HG03060 (cell line): Measurements from ENCODE around the gene FAXC.

ENCODE experiments used
- ATAC-seq: cut with Tn5 transposase; IDR thresholded peaks from one replicate; pipeline ENCODE4 v1.9.1; 2021; ENCODE audit warnings: low read depth, moderate number of reproducible peaks; ENCODE audit not compliant: unreplicated experiment

Gene FAXC

DNA sequence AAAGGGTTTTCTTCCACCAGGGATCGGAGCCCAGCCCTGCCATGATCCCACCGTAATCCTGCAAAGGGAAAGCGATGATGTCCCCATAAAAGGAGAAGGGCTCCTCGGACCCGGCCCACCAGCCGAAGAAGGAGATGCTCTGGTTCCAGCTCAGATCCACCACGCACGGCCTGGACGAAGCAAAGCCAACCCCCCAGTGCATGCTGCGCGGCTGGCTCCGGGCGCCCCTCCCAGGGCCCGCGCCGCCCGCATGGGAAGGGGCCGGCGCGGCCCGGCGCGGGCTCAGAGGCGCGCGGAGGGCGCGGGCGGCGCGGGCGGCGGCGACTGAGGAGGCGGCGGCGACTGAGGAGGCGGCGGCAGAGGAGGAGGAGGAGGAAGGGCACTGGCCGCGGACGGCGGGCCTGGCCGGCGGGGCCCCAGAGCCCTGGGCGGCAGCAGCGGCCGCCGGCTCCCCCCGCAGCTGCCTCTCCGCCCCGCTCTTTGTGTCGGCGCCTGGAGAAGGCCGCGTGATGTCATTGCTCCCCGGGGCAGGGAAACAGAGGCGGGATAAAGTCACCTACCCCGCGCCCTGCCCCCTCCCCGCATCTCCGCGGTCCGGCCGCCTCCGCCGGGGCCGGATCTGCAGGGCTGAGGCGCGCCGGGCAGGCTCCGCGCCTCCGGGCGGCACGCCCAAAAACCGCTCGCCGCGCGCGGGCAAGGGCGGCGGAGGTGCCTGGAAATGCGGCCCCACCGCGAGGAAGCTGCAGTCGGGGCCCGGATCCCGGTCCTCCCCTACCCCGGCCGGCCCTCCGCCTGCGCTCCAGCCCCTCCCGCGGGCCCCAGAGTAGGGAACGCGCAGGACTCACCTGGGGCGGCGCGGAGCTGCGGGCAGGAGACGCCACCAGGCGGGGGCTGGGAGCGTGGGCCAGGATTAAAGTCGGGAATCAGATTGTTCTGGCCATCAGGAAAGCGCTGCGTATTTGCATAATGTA is at the start of gene FAXC:
Gene FAXC, minus strand, starts transcription at position 504 of the 971 bp plus-strand sequence. Its CDS starts 302 bp downstream, at position 202.
- no peak for ATAC-seq

DNA sequence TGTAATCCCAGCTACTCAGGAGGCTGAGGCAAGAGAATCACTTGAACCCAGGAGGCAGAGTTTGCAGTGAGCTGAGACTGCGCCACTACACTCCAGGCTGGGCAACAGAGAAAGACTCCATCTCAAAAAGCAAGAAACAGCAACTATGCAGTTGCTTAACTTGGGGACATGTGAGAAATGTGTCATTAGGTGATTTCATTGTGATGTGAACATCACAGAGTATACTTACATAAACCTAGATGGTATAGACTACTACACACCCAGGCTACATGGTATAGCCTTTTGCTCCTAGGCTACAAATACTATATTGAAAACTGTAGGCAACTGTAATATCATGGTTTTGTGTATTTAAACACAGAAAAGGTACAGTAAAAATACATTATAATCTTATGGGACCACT is 47.8 kb upstream of the FAXC start:
- ATAC-seq = no peak

DNA sequence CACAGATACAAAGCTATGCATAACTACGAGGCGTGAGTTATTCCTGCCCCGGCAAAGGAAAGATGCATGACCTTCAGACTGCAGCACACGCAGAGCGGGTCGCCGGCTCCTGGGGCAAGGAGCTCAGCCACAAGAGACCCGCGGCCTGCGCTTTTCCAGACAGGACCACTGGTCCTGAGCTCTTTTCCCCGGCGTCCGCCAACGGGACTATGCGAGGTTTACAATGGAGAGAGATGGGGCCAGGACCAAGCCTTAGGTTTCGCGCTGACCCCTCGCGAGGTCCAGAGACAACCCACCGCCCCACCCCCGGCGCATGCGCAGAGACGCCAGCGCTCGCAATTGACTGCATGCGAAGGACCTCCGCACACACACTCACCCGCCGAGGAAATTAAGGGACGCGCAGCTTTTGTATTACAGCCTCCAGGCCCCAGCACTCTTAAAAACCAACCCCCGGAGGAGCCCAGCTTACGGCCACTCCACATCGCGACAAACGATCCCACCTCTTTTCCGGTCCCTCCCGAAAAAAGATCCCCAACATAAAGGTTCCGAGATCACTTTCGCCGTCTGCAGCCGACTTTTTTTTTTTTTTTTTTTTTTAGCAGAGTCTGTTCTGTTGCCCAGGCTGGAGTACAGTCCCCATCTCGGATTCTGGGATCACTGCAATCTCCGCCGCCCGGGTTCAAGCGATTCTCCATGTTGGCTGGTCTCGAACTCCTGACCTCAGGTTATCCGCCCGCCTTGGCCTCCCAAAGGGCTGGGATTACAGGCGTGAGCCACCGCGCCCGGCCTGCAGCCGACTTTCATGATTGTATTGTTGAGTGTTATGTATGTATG is 44.4 kb upstream of the FAXC start, which contains the start of gene COQ3:
Gene COQ3, minus strand, starts transcription at position 498 of the 834 bp plus-strand sequence. Its CDS starts 16 bp downstream, at position 482.
- ATAC-seq = peak; percentile 61

DNA sequence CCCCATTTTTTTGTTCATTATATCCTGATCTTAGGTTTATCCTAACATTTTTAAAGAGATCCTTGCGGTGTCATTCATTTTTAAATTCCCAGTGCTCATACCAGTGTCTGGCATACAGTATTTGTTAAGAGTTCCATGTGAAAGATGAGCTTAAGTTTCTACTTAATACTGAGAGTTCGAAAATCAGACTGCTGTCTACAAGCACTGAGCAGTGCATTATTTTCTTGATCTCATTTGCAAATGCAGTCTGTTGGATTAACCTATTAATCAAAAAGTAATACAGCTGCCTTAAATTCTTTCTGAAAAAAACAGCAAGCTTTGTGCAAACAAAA is 43.9 kb upstream of the FAXC start:
- ATAC-seq = peak; percentile 18

DNA sequence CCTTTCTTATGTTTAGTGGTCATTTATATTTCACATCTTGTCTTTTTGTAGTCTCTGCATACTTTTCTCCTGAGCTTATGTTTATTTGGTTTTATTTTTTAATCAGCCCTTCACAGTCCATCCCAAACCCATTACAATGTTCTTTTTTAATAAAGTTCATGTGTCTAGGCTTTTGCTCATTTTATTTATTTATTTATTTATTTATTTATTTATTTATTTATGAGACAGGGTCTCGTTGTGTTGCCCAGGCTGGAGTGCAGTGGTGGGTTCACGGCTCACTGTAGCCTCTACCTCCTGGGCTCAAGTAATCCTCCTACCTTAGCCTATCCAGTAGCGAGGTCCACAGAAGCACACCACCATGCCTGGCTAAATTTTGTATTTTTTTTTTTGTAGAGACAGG is 41.4 kb upstream of the FAXC start:
- ATAC-seq = no peak

DNA sequence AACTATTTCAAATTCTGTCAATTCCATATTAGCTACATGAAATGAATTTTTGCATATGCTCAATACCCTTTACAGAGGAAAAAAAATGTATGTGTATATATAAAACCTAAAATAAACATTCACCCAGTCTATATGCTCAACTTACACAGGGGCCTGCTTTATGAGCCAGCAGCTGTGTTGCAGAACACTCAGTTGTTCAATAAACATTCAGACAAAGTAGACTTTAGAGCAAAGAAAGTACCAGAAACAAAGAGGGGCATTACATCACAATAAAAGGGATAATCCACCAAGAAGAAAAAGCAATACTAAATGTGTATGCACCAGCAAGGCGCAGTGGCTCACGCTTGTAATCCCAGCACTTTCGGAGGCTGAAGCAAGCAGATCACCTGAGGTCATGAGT is 35.0 kb upstream of the FAXC start:
- ATAC-seq = no peak

DNA sequence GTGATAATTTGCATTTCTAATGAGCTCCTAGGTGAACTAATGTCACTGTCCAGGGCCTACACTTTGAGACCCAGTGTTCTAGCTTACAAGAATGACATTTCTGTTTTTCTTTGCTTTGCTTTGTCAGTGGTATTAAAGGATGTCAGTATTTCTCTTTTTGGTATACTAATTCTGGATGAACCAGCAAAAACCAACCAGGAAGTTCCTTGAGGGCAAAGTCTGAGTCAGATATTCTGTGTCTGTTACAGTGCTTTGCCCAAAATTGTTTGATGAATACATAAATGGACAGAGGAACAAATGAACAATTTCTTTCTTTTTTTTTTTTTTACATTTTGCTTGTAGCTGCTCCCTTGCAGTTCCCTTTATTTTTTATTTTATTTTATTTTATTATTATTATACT is 29.2 kb upstream of the FAXC start:
- no peak for ATAC-seq

DNA sequence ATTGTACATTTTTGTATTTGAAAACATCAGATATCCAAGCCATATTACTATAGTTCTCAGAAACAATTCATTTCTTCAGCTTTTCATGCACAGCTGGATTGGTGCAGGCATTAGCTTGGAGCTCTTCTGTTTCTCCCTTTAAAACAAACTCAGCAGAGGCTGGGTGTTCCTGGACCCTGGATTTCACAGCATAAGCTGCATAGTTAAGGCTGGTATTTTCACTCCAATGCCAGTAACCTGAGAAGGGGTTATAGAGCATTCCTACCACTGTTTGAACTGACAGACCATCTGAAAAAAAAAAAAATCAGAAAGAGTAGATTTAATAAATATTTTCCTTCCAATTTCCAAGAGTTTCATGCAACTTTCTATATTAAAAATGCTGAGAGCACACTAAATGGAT is 20.1 kb upstream of the FAXC start:
- no peak for ATAC-seq

DNA sequence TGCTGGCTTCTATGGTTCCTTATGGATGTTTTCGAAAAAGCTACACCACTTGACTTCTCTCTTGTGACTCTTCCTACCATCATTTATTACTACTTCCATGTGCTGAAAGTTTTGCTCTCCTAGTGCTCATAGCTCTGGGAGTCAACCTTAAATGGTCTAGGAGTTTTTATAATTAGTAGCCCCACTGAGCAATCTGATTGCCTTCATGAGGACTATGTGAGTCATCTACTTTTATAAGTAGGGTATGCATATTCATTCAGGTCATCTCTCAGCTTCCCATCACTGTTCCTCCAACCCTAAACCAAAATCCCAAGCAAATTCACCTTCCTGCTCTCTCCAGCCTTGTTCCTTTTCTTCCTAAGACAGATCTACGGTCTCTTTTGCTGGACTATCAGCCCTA is 17.4 kb upstream of the FAXC start:
- no peak for ATAC-seq

DNA sequence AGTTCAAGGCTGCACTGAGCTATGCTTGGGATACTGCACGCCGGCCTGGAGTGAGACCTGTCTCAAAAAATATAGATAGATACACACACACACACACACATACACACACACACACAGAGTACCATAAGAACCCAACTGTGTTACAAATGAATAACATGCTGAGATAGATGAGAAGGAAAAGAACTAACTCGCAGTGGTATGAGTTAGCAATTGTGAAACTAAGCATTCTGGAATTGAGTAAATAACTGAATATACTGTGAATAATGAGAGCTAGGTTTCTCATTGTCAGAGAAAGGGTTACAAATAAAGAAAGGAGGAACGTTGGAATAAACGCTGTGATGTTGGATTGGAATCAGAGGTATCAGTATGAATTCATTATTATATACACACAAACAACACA is 14.6 kb upstream of the FAXC start:
- ATAC-seq = peak; percentile 58

DNA sequence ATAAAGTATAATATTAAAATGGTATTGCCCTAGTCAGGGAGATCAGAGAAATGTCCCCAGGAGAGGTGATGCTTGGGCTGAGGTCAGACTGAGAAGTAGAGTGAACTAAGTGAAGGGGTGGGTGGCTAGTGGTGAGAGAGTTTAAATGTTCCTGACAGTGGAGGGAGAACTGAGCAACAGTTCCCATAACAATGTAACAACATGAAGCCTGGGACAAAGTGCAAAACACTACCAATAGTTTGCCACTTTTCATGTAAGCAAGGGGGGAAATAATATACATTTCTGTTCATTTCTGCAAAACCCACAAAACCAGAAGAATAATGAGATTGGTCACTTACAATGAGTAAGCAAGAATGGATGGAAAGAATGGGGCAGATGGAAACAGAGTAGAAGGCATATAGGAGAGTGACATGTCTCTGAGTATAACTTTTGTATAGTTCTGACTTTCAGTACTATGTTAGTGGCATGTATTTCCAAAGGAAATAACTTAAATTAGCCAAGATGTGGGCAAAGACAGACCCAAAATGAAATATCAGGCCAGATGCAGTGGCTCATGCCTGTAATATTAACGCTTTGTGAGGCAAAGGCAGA is 13.3 kb upstream of the FAXC start:
- ATAC-seq = no peak

DNA sequence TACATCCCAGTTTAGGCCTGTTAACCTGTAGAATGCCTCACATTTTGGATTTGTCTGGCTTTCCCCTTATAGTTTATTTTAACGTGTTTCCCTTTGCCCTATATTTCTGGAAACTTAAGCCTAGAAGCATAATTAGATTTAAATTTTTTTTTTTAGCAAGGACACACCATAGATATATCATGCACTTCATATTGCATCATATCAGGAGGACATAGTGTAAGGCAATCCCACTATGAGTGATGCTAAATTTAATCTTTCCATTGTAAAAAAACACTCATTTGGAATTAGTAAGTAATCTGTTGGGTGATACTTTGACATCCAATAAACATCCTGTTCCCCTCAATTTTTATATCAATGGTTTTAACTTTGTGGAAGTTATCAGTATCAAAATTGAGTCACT is 10.3 kb upstream of the FAXC start:
- ATAC-seq = no peak

DNA sequence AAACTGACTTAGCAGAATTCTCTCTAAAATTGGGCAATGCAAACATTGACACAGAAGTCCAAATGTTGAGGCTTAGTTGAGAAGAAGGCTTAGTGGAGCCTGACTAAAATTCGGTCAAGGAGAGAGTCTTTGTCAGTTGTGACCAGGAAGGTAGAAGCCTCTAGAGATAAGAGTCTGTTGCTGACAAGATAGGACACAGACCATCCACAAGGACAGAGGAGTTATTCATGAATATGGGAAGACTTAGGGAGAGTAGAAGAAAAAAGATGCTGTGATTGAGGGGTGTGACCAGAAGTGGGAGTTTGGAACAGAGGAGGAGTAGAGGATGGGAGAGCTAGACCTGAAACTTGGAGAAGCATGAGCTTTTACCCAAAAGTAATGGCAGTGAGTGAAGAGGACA is 7.2 kb upstream of the FAXC start:
- ATAC-seq = no peak

DNA sequence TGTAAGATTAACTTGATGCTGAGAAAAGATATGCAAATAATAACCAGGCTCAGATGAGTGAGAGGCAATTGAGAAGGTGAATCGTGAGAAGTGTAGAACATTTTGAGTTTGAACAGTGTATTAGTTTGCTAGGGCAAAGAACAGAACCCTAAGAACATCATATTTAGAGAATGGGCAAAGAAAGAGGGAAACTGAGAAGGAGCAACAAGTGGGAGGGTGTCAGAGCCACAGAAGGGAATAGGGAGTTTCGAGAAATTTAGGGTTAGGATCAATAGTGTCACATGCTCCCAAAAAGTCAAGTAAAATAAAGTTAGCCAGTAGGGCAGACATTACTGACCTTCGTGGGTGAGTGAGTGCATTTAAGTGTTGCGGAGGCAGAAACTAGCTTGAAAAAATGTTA is 5.5 kb upstream of the FAXC start:
- no peak for ATAC-seq

DNA sequence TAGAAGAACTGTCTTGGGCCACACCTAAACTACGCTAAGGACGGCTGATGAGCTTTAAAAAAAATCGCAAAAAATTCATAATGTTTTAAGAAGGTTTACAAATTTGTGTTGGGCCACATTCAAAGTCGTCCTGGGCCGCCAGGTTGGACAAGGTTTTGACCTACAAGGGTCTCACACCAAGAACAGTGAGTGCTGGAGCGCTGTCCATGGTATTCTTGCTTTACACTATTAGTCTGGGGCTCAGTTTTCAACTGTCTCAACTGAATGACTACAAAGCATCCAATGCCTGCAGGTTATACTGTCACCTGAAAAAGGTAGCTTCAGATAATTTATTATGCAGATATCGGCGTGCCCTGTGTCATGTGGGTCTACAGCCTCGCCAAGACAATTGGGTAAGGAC is 3.7 kb upstream of the FAXC start:
- ATAC-seq = no peak

DNA sequence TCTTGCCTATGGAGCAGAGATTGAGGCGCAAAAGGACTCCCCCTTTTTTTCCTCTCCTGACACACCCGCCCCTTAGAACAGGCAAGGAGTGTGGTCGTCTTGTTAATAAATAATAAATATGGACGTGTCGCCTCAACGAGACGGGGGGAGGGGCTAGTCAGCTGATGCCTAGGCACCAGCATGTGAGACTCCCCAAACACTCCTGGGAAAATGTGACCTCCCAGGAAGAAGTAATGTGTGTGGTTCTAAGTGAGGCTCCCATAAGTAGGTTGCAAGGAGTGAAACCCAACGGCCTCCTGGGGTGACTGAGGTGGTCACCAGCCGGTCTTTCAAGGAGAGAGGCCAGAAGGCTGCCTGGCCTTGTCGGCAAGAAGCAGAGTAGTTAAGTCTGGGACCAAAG is 1.1 kb upstream of the FAXC start:
- no peak for ATAC-seq

DNA sequence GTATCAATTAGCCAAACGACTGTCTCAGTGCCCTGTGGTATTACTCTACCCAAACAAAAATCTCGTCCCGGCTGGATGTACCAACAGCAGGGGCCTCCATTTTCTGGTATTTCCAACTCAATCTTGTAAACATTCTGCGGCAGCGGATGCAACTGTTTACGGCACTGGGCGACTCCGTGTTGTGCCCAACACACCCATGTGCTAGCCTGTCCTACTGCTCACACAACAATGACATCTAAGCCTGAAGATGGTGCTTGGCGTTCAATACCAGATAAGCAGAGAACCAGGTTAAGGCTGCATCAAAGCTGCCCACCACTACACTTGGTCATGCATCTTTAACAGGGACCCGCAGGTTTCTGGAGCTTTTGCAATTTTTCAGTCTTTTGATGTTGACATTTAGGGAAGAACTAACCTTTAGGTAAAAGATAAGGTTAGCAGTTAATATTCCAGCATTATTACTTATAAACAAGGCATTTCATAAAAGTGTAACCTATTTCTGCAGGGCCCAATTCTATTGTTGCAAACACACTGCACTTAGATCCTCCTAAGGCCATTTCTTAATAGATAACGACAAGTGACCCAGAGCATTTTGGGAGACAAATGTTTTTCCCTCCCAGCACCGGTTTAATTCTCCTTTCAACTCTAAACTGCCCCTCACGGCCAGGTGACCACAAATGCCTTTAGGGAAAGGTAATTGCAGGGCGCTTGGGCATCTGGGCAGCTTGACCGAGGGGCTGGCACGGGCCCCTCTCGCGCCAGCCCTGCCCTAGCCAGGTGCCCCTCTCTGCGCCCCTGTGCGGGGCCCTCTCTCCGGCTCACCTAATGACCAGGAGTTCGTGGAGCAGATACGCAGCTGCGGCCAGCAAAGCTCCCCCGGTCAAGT is 945 bp downstream of the FAXC start:
- ATAC-seq = no peak

DNA sequence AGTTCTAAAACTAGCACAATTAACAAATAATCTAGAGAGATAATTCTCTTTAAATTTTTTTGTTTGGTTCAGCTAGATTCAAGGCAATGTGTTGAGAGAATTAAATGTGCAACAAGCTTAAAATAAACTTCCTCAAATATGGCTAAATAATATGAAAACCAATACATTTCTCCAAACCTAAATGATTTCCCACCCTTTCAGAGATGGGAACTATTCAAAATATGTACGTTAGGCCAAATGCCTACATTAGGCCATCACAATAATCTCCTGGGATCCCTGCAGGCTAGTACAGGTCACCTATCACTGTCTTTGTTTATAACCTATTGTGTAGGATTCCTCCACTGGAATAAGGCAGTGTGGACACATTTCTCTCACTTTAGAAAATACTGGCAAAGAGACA is 1.7 kb downstream of the FAXC start:
- no peak for ATAC-seq

DNA sequence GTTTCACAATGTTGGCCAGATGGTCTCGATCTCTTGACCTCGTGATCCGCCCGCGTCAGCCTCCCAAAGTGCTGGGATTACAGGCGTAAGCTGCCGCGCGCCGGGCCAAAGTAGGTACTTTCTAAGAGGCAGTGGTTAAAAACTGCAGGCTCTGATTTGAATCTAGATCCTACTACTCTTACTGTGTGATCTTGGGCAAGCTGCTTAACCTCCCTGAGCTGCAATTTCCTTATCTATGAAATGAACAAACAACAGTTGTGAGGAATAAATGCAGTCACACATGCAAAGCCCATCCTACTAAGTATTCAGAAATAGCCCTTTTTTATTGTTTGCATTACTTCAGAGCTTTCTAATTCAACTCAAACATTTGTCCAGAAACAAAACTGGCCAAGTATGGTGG is 2.9 kb downstream of the FAXC start:
- no peak for ATAC-seq

DNA sequence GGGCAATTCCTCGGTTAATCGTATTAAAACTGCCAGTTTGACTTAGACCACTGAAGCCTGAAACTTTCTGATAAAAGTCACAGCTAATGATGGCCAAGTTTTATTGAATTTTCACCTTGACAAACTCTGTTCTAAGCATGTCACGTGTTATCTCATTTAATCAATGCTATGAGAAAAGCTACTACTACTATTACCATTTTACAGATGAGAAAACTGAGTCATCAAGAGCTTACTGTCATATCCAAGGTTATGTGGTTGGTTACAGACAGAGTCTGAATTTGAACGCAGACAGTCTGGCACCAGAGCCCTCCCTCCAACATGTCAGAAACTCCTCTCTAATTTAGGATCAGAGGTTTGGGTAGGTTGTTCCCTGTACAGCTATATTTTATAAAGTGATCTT is 4.3 kb downstream of the FAXC start:
- ATAC-seq = no peak
